GM10248 (cell line): ENCODE data around the gene ROR2.

Source experiments
- CTCF ChIA-PET: fragments of 300-600 bp; sonication (Branson Sonifier 250); formaldehyde crosslinking; extraction: SDS; loops from one replicate; lab custom pipeline; 2021; ENCODE audit warnings: antibody characterized with exemption; lab: Yijun Ruan, JAX
- POLR2A ChIA-PET: fragments of 350-650 bp; sonication (Branson Sonifier 250); formaldehyde crosslinking; extraction: SDS; loops from one replicate; lab custom pipeline; 2020; ENCODE audit warnings: antibody characterized with exemption; lab: Yijun Ruan, JAX
- DNase-seq: peaks from one replicate; pipeline ENCODE4 v3.0.0; 2012; ENCODE audit errors: extremely low spot score
- TF ChIP-seq, protein P1 (sequence below): IDR thresholded peaks from 2 replicates; pipeline ENCODE4 v1.5.1; 2012; ENCODE audit warnings: mild to moderate bottlenecking, low read depth; ENCODE audit errors: extremely low read depth, missing control alignments, control extremely low read depth

The ROR2 gene

GRCh38 chr9:91949946-91950664 lies at the start of gene ROR2:
ROR2 (minus strand) TSS chr9:91950228.
- CTCF ChIA-PET = interaction anchor here (0.6 to 2.3 kb wide), 11 partner anchors 14 to 1035 kb away, joined by 3 to 18 read pairs (median 3); no protein-coding TSS in a partner anchor
- TF ChIP-seq, protein P1, sequence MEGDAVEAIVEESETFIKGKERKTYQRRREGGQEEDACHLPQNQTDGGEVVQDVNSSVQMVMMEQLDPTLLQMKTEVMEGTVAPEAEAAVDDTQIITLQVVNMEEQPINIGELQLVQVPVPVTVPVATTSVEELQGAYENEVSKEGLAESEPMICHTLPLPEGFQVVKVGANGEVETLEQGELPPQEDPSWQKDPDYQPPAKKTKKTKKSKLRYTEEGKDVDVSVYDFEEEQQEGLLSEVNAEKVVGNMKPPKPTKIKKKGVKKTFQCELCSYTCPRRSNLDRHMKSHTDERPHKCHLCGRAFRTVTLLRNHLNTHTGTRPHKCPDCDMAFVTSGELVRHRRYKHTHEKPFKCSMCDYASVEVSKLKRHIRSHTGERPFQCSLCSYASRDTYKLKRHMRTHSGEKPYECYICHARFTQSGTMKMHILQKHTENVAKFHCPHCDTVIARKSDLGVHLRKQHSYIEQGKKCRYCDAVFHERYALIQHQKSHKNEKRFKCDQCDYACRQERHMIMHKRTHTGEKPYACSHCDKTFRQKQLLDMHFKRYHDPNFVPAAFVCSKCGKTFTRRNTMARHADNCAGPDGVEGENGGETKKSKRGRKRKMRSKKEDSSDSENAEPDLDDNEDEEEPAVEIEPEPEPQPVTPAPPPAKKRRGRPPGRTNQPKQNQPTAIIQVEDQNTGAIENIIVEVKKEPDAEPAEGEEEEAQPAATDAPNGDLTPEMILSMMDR = peak; percentile 60
- peak; percentile 74 for DNase-seq
- POLR2A ChIA-PET = no interaction called here

- CTCF ChIA-PET = no interaction called here
- TF ChIP-seq, protein P1 = no peak
- POLR2A ChIA-PET = no interaction called here
- no peak for DNase-seq
Measured at GRCh38 chr9:91995000-91995655, 45.1 kb upstream of the ROR2 start.

DNA sequence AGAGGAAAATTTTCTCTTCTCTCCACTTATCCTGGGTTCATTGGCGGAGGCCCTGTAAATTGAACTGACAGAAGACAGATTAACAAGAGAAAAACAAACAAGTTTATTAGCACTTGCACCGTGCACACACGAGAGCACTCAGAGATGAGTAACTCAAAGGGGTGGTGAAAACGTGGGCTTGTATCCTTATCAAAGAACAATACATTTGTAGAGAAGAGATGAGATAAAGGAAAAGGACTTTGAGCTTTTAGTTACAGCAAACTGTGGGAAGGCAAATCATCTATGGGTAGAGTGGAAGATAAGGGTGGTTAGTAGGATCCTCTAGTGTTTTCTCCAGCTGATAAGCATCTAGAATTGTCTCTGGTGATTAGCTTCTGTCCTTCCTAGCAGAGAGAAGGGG lies 44.4 kb upstream of the ROR2 start:
- ChIA-PET CTCF (interaction anchor here (0.9 kb wide), 1 partner anchor 40 kb away, joined by 3 read pairs; no protein-coding TSS in a partner anchor), POLR2A (no interaction called here)
- TF ChIP-seq, protein P1 = no peak
- DNase-seq = no peak

DNA sequence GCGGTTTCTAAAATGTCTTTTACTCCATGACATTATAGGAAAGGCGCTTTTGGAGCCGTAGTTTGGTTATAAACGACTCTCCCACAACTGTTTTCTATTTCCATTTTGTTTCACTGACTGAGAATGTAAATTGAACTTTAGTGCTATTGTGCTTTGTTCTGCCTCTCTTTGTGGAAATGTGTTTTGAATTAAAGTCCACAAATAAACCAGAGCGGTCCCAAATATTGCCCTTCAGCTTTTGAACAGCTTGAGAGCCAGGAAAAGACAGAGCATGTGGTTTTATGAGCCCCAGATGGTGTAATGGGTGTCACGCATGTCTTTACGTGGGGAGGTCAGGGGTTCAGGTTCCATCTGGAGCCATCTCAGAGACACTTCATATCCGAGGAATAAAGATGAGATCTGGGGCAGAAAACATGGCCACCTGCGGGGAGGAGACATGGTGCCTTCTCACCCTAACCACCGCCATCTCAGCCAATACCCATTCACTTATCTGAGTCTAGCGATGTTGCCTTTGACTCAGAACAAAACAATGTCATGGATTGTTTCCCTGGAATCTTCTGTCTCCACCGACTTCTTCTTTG lies 42.5 kb upstream of the ROR2 start:
- TF ChIP-seq, protein P1 = no peak
- ChIA-PET POLR2A (no interaction called here), CTCF (no interaction called here)
- DNase-seq = no peak

- DNase-seq = no peak
- TF ChIP-seq, protein P1 = no peak
- ChIA-PET CTCF (no interaction called here), POLR2A (no interaction called here)
Measured at GRCh38 chr9:91991721-91992341, 41.8 kb upstream of the ROR2 start.

GRCh38 chr9:91986248-91986647 lies 36.2 kb upstream of the ROR2 start:
- CTCF ChIA-PET = no interaction called here
- no peak for DNase-seq

More at GRCh38 chr9:91986248-91986647, 36.2 kb upstream of the ROR2 start:
- POLR2A ChIA-PET = no interaction called here
- TF ChIP-seq, protein P1 = no peak
